ENCODE data around the gene PLGRKT. TPM values are rescaled to one million over a fixed set of nuclear protein-coding genes. Genes with fewer than 3 reads are reported as not detected.

PLGRKT gene
- total RNA-seq (2014; rRNA removed) (6.4 and 11.4 TPM in 2 replicates), Bru-seq, nascent RNA (percentile 52 among the genes with signal in this experiment), BruChase-seq, experiment 1, labeled RNA remaining after a 6-hour chase (percentile 33 among the genes with signal in this experiment), BruChase-seq, experiment 2, labeled RNA remaining after a 2-hour chase (percentile 32 among the genes with signal in this experiment)
- long read RNA-seq, transcript PLGRKT-201 (6 exons, 932 nt), result major isoform, 9 of 13 reads
- long read RNA-seq, partial matches to known transcripts, result 1 of 13 reads
- long read RNA-seq, other reads (novel, unspliced or antisense), result 3 of 13 reads

DNA sequence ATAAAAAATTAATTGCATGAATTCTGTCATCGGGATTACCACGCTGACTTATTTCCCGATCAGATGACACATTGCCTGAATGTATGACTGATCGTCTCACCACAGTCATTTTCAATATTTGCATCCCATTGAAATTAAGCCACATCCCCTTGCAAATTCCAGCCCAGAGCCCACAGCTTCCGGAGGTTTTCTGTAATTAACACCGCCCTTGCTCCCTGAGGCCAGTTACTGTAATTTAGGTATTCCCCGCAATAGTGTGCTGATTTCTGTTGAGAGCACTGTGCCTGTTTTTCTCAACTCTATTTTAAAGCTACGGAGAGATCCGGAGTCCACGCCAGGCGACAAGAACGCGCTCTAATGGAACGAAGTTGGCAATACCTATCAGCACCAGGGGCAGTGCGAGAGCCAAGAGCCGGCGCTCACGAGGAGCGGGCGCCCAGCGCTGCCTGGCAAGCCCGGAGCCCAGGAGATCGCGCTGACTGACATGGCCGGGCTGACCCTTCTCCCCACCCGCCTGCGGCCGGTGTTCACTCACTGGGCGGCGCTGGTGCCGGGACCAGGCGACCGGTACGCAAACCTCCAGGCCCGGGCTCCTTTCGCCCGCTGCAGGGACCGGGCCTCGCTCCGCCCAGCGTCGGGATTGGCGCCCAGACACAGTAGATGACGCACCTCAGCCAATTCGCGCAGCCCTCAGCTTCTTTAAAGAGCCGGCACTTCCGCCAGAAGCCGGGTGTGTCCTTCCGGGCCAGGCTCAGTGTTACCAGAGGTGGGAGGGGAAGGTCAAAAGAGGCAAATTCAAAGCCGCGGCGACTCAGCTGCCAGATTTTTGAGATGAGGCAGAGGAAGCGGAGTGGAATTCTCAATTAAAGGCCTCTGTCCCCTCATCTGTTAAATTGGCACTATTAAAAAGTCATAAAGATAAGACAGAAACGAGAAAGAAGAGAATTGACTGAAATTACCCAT, at the start of gene PLGRKT:
TSS of gene PLGRKT (minus strand) at position 672 of the 963 bp plus-strand sequence. CDS start 5,948 bp downstream, outside the sequence.
- peak within 1 kb of the TSS; percentile 84 for H3K4me3 ChIP-seq (ENCODE audit: low read length)
- H3K4me1 ChIP-seq (ENCODE audit: insufficient read depth, low read length), result peaks cover 31% of the 10 kb centered on the region
- H2AFZ ChIP-seq (ENCODE audit: low read length), result peak within 1 kb of the TSS; percentile 87
- H3K9me3 ChIP-seq (ENCODE audit: low read length), result no peaks in the 10 kb centered on the region
- TF ChIP-seq, protein P1, sequence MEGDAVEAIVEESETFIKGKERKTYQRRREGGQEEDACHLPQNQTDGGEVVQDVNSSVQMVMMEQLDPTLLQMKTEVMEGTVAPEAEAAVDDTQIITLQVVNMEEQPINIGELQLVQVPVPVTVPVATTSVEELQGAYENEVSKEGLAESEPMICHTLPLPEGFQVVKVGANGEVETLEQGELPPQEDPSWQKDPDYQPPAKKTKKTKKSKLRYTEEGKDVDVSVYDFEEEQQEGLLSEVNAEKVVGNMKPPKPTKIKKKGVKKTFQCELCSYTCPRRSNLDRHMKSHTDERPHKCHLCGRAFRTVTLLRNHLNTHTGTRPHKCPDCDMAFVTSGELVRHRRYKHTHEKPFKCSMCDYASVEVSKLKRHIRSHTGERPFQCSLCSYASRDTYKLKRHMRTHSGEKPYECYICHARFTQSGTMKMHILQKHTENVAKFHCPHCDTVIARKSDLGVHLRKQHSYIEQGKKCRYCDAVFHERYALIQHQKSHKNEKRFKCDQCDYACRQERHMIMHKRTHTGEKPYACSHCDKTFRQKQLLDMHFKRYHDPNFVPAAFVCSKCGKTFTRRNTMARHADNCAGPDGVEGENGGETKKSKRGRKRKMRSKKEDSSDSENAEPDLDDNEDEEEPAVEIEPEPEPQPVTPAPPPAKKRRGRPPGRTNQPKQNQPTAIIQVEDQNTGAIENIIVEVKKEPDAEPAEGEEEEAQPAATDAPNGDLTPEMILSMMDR (conservative IDR thresholded peaks at IDR 0.05; ENCODE audit: low read depth, low read length), result no peak; the same call in 1 of the 2 replicates
- TF ChIP-seq EZH2phosphoT487 (IDR thresholded peaks at IDR 0.05; ENCODE audit: borderline replicate concordance, low read length), result no peak
- no peak for TF ChIP-seq EZH2 (IDR thresholded peaks at IDR 0.05; ENCODE audit: low read length, unreplicated experiment)
- H3K27ac ChIP-seq (ENCODE audit: low read length), result peak within 1 kb of the TSS; percentile 98
- DNase-seq (peak; percentile 88), ATAC-seq (peak; percentile 95)
- H4K20me1 ChIP-seq (ENCODE audit: low read length), result no peaks in the 10 kb centered on the region
- H3K4me2 ChIP-seq (ENCODE audit: low read length), result peak within 1 kb of the TSS; percentile 93
- H3K9ac ChIP-seq (ENCODE audit: low read length), result peak within 1 kb of the TSS; percentile 92
- H3K36me3 ChIP-seq (ENCODE audit: low read depth, low read length), result 0 out of 2 replicates have a peak, but pooled peaks cover 5% of the 10 kb centered on the region
- H3K27me3 ChIP-seq (ENCODE audit: low read length), result no peaks in the 10 kb centered on the region
- H3K79me2 ChIP-seq (ENCODE audit: low read length), result no peaks in the 10 kb centered on the region
- peaks cover 3% of the 10 kb centered on the region for H3F3A ChIP-seq (ENCODE audit: low read length, unreplicated experiment)
- H3K9me2 ChIP-seq (replicated peaks; ENCODE audit: low read length), result no peaks in the 10 kb centered on the region
- CTCF ChIA-PET, result interaction anchor here (0.9 kb wide), 1 partner anchor 251 kb away, joined by 4 read pairs; no protein-coding TSS in a partner anchor
- TSS peak; percentile 82 for BruUV-seq (replicated peaks)
- POLR2A ChIA-PET (ENCODE audit: unreplicated experiment), result interaction anchor here (0.6 kb wide), 1 partner anchor 717 kb away, joined by 5 read pairs; no protein-coding TSS in a partner anchor
- intact Hi-C loops (cut with micrococcal nuclease), result no loop called here

DNA sequence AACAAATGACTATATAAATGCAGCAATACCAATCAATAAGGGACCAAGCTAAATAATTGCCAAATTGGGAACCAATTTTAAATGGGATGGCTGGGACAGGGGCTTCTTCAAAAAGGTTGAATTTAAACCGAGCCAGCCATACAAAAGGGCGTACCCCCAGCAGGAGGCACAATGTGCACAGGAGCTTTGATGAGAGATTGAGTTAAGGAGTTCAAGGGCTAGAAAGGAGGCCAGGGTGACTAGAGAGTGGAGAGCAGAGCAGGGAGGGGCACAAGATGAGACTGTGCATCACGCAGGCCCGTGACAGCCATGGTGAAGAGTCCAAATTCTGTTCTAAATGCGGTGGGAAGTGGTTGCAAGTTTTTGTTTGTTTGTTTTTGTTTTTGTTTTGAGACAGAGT, 49.3 kb upstream of the PLGRKT start:
- Histone ChIP-seq H4K20me1 (ENCODE audit: low read length) (no peaks in the 10 kb centered on the region), H3K27me3 (ENCODE audit: low read length) (no peaks in the 10 kb centered on the region), H2AFZ (ENCODE audit: low read length) (no peak overlapping the region), H3K9me2 (replicated peaks; ENCODE audit: low read length) (no peaks in the 10 kb centered on the region), H3K4me3 (ENCODE audit: low read length) (no peak overlapping the region), H3K27ac (ENCODE audit: low read length) (no peak overlapping the region), H3K4me2 (ENCODE audit: low read length) (no peak overlapping the region), H3F3A (ENCODE audit: low read length, unreplicated experiment) (no peaks in the 10 kb centered on the region), H3K9ac (ENCODE audit: low read length) (no peak overlapping the region), H3K36me3 (ENCODE audit: low read depth, low read length) (no peaks in the 10 kb centered on the region), H3K9me3 (ENCODE audit: low read length) (no peaks in the 10 kb centered on the region), H3K79me2 (ENCODE audit: low read length) (no peaks in the 10 kb centered on the region), H3K4me1 (ENCODE audit: insufficient read depth, low read length) (no peaks in the 10 kb centered on the region)
- intact Hi-C loops (cut with micrococcal nuclease), result no loop called here
- no TSS peak for BruUV-seq (replicated peaks)
- ATAC-seq (no peak), DNase-seq (no peak)
- ChIA-PET CTCF (no interaction called here), POLR2A (ENCODE audit: unreplicated experiment) (no interaction called here)
- TF ChIP-seq EZH2phosphoT487 (IDR thresholded peaks at IDR 0.05; ENCODE audit: borderline replicate concordance, low read length), result no peak
- TF ChIP-seq EZH2 (IDR thresholded peaks at IDR 0.05; ENCODE audit: low read length, unreplicated experiment), result no peak
- TF ChIP-seq, protein P1 (conservative IDR thresholded peaks at IDR 0.05; ENCODE audit: low read depth, low read length), result no peak
